Natural killer cell (primary cell): ENCODE results near the gene PCCA. TPM values are rescaled to one million over a fixed set of nuclear protein-coding genes. Genes with fewer than 3 reads are reported as not detected.

ENCODE experiments used
- ATAC-seq, 3 donors: fragments of 150-1000 bp in 2 of 3; fragments of 200-7000 bp in 1 of 3; cut with Tn5 transposase; 1 replicate in 1 of 3; 2 replicates in 2 of 3; pipeline ENCODE4 v1.10.0; 2021; ENCODE audit warnings: mild to moderate bottlenecking in 2 of 3, moderate library complexity in 2 of 3
- DNase-seq, 2 donors: peaks; one replicate each; pipeline versions ENCODE4 v3.0.0 to v3.0.0-alpha.2; 2013 to 2021; ENCODE audit warnings: mixed read lengths in 1 of 2
- H3K27ac ChIP-seq: one replicate; pipeline ENCODE4 v1.5.1; 2013; ENCODE audit warnings: mild to moderate bottlenecking, low read length
- H3K27me3 ChIP-seq: one replicate; pipeline ENCODE4 v1.6.1; 2013; ENCODE audit warnings: low read length; ENCODE audit not compliant: control insufficient read depth, insufficient read depth
- H3K36me3 ChIP-seq: one replicate; pipeline ENCODE4 v1.6.1; 2013; ENCODE audit warnings: low read length; ENCODE audit not compliant: control insufficient read depth, insufficient read depth
- H3K4me1 ChIP-seq: one replicate; pipeline ENCODE4 v1.6.1; 2013; ENCODE audit warnings: low read length; ENCODE audit not compliant: control insufficient read depth, insufficient read depth
- H3K4me3 ChIP-seq: one replicate; pipeline ENCODE4 v1.5.1; 2013; ENCODE audit warnings: low read length
- H3K9me3 ChIP-seq: one replicate; pipeline ENCODE4 v1.6.1; 2013; ENCODE audit warnings: low read length; ENCODE audit not compliant: control insufficient read depth, insufficient read depth
- H3K27ac Mint-ChIP-seq, 2 donors: one replicate each; pipeline ENCODE4 v1.8.0; 2022; ENCODE audit warnings: mild to moderate bottlenecking in 2 of 2, mixed read lengths in 2 of 2, moderate library complexity in 1 of 2
- H3K27me3 Mint-ChIP-seq, 2 donors: one replicate each; pipeline ENCODE4 v1.8.0; 2022; ENCODE audit warnings: low read depth in 2 of 2, mixed read lengths in 2 of 2
- H3K36me3 Mint-ChIP-seq: one replicate; pipeline ENCODE4 v1.8.0; 2022; ENCODE audit warnings: mixed read lengths
- H3K4me1 Mint-ChIP-seq, 2 donors: one replicate each; pipeline ENCODE4 v1.8.0; 2022; ENCODE audit warnings: mixed read lengths in 2 of 2
- H3K4me3 Mint-ChIP-seq: one replicate; pipeline ENCODE4 v1.8.0; 2022; ENCODE audit warnings: mild to moderate bottlenecking, moderate library complexity, mixed read lengths
- H3K9me3 Mint-ChIP-seq, 2 donors: one replicate each; pipeline ENCODE4 v1.8.0; 2022; ENCODE audit warnings: mixed read lengths in 2 of 2
- WGBS: methylation state at CpG from one replicate; pipeline ENCODE4 v1.1.7; 2013; ENCODE audit warnings: missing lambda C conversion rate; ENCODE audit not compliant: insufficient coverage; 5-methylcytosine and 5-hydroxymethylcytosine counted together
- intact Hi-C: fragments of 100-400 bp; cut with micrococcal nuclease; formaldehyde crosslinking; loops from one replicate; pipeline ENCODE4 v1.14.2; 2022
- total RNA-seq, 4 donors: library from RNA; stranded (reverse); fragments of 120-200 nt in 1 of 4; gene quantifications; one replicate each; pipeline versions ENCODE4 v1.2.3 to v1.2.4, GENCODE V29; 2013 to 2022
- TF ChIP-seq, protein P1 (sequence below): fragments of 200-600 bp; IDR thresholded peaks from one replicate; pipeline ENCODE4 v1.8.0; 2022; ENCODE audit warnings: antibody characterized with exemption

PCCA gene
- total RNA-seq, 3 donors from 2014 or later (not counting 1 experiment from before 2014, with no cell fraction given) = 25.5 to 28.5 (median 28.2) TPM

DNA sequence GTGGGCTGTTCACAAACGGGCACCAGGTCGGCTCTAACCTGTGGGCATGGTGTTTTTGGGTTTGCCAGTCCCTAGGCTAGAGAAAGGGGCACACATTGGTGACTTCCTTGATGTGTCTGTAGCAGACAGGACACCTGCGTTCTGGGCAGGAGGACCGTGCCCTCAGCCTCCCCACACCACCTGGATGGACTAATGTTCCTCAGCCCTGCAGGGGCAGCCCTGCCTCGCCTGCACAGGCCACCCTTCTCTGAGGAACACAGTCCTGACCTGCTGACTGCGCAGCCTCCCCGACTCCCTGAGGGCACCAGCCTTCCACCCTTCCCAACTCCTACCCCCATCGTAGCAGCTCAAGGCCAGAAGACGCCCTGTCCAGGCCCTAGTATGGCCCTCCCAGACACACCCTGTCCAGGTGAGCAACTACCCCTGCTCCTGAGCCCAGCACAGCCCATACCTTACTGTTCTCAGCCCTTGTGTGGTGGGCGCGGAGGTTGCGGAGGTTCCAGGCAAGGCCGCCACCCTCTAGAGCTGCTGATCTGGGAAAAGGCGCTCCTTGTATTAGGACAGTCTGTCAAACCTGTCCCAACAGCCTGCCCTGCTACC is 444.0 kb downstream of the PCCA start:
- Mint-ChIP-seq H3K27ac (no peak overlapping the region), H3K4me1 (peaks cover 0 to 7% of the 10 kb centered on the region in 2 donors), H3K9me3 (no peaks in the 10 kb centered on the region), H3K4me3 (no peak overlapping the region), H3K27me3 (no peaks in the 10 kb centered on the region), H3K36me3 (peaks cover 7% of the 10 kb centered on the region)
- DNase-seq = no peak
- no peaks in the 10 kb centered on the region for H3K9me3 ChIP-seq
- H3K4me3 ChIP-seq = no peak overlapping the region
- H3K27ac ChIP-seq = no peak overlapping the region
- TF ChIP-seq, protein P1, sequence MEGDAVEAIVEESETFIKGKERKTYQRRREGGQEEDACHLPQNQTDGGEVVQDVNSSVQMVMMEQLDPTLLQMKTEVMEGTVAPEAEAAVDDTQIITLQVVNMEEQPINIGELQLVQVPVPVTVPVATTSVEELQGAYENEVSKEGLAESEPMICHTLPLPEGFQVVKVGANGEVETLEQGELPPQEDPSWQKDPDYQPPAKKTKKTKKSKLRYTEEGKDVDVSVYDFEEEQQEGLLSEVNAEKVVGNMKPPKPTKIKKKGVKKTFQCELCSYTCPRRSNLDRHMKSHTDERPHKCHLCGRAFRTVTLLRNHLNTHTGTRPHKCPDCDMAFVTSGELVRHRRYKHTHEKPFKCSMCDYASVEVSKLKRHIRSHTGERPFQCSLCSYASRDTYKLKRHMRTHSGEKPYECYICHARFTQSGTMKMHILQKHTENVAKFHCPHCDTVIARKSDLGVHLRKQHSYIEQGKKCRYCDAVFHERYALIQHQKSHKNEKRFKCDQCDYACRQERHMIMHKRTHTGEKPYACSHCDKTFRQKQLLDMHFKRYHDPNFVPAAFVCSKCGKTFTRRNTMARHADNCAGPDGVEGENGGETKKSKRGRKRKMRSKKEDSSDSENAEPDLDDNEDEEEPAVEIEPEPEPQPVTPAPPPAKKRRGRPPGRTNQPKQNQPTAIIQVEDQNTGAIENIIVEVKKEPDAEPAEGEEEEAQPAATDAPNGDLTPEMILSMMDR = no peak
- 97% methylated on average over 14 of the region's 14 CpGs for WGBS
- ATAC-seq = no peak
- intact Hi-C loops = no loop called here
- H3K36me3 ChIP-seq = peaks cover 13% of the 10 kb centered on the region
- H3K27me3 ChIP-seq = no peaks in the 10 kb centered on the region
- no peaks in the 10 kb centered on the region for H3K4me1 ChIP-seq

DNA sequence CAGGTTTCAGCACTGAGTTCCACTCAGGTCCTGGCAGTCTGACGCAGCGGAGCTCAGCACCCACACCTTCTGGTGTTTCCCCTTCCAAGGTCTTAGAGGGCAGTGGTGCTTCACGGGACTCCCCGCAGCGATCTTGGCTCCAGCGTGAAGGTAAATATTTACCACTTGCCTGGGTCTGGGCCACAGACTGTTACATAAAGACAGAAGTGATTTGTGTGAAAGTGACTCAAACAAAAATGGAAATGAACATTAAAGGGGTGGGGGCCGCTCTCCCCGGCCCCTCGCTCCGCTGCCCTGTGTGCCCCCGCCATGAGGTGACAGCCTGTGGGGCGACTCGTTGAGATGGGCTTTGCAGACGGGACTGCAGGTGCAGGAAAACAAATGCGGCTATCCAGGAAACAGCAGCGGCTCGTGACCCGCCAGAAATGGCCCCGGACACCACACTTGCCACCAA is 444.7 kb downstream of the PCCA start:
- intact Hi-C loops = no loop called here
- H3K27me3 ChIP-seq = no peaks in the 10 kb centered on the region
- ATAC-seq = no peak
- H3K27ac ChIP-seq = no peak overlapping the region
- no peak overlapping the region for H3K27ac Mint-ChIP-seq
- peaks cover 7% of the 10 kb centered on the region for H3K36me3 Mint-ChIP-seq
- H3K36me3 ChIP-seq = peaks cover 11% of the 10 kb centered on the region
- H3K4me1 ChIP-seq = no peaks in the 10 kb centered on the region
- TF ChIP-seq, protein P1 = no peak
- no peak for DNase-seq
- H3K9me3 Mint-ChIP-seq = no peaks in the 10 kb centered on the region
- no peaks in the 10 kb centered on the region for H3K27me3 Mint-ChIP-seq
- no peaks in the 10 kb centered on the region for H3K9me3 ChIP-seq
- no peak overlapping the region for H3K4me3 ChIP-seq
- no peak overlapping the region for H3K4me3 Mint-ChIP-seq
- peaks cover 0 to 7% of the 10 kb centered on the region in 2 donors for H3K4me1 Mint-ChIP-seq
- 91% methylated on average over 19 of the region's 19 CpGs for WGBS

DNA sequence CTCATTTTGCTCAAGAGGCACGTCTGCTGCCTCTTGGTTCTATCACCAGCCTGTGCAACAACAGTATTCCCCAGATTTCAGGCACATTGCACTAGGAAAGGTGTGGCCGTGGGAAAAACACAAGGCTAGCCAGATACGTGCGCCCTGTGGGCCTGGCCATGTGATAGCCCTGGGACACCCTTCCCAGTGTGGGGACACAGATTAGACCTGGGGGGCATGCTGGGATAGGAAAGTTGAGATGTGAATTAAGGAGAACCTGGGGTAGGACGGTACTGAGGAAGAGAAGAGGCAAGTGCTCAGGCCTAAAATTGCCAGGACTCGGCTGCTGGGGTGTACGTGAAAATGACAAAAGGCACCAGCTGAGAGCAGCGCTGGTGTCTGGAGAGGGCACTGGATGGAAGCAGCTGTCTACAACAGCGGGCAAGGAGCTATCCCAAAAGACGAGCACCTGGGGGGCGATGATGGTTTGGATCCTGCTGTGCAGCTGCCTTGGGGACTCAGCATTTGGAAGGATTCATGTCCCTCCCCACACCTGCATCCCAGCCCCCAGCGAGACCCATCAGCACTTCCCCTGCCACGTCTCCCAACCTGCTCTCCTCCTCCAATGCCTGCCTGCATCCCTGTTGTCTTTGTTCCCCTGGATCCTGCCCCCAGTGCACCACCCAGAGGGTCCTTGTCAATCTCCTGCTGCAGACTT is 445.4 kb downstream of the PCCA start:
- Histone ChIP-seq H3K27ac (no peak overlapping the region), H3K4me1 (no peaks in the 10 kb centered on the region), H3K27me3 (no peaks in the 10 kb centered on the region), H3K9me3 (no peaks in the 10 kb centered on the region), H3K4me3 (no peak overlapping the region), H3K36me3 (peaks cover 8% of the 10 kb centered on the region)
- Mint-ChIP-seq H3K4me3 (no peak overlapping the region), H3K4me1 (peaks cover 0 to 7% of the 10 kb centered on the region in 2 donors), H3K27me3 (no peaks in the 10 kb centered on the region), H3K27ac (no peak overlapping the region), H3K9me3 (no peaks in the 10 kb centered on the region), H3K36me3 (peaks cover under 1% of the 10 kb centered on the region)
- intact Hi-C loops = no loop called here
- ATAC-seq = no peak
- TF ChIP-seq, protein P1 = no peak
- DNase-seq = no peak
- WGBS = 91% methylated on average over 13 of the region's 13 CpGs
